GM12891 (cell line): Measurements from ENCODE around the gene HOXA10.

Experiments
- DNase-seq: peaks from one replicate; pipeline ENCODE4 v3.0.0; 2011; ENCODE audit warnings: low spot score; ENCODE audit not compliant: insufficient read length
- FAIRE-seq: peaks from 2 replicates; lab custom pipeline; 2011; peaks lifted over from hg19 to GRCh38; lab: Jason Lieb, UNC
- PAX5 ChIP-seq: IDR thresholded peaks from 2 replicates; pipeline ENCODE4 v1.6.1; 2011; ENCODE audit warnings: low read length, moderate library complexity, mild to moderate bottlenecking; ENCODE audit not compliant: insufficient read depth, severe bottlenecking
- POLR2A ChIP-seq: IDR thresholded peaks from 2 replicates; pipeline ENCODE4 v1.6.1; 2011; ENCODE audit warnings: low read depth, low read length, control low read depth
- POLR2AphosphoS5 ChIP-seq: IDR thresholded peaks from 2 replicates; pipeline ENCODE4 v1.6.1; 2011; ENCODE audit warnings: low read depth, low read length, control low read depth
- POU2F2 ChIP-seq: IDR thresholded peaks from 2 replicates; pipeline ENCODE4 v1.6.1; 2011; ENCODE audit warnings: low read depth, mild to moderate bottlenecking, control low read depth, low read length, moderate library complexity
- SPI1 ChIP-seq: IDR thresholded peaks from 2 replicates; pipeline ENCODE4 v1.6.1; 2011; ENCODE audit warnings: low read depth, low read length, control low read depth
- TAF1 ChIP-seq: IDR thresholded peaks from 2 replicates; pipeline ENCODE4 v1.6.1; 2011; ENCODE audit warnings: low read depth, low read length, control low read depth

Gene HOXA10

GRCh38 chr7:27129729-27130539, 44.2 kb downstream of the HOXA10 start:
- no peak for TF ChIP-seq POU2F2
- no peak for TF ChIP-seq SPI1
- TF ChIP-seq POLR2A: no peak
- no peak for TF ChIP-seq PAX5
- TF ChIP-seq POLR2AphosphoS5: no peak
- TF ChIP-seq TAF1: no peak
- FAIRE-seq (no peak), DNase-seq (no peak)

DNA sequence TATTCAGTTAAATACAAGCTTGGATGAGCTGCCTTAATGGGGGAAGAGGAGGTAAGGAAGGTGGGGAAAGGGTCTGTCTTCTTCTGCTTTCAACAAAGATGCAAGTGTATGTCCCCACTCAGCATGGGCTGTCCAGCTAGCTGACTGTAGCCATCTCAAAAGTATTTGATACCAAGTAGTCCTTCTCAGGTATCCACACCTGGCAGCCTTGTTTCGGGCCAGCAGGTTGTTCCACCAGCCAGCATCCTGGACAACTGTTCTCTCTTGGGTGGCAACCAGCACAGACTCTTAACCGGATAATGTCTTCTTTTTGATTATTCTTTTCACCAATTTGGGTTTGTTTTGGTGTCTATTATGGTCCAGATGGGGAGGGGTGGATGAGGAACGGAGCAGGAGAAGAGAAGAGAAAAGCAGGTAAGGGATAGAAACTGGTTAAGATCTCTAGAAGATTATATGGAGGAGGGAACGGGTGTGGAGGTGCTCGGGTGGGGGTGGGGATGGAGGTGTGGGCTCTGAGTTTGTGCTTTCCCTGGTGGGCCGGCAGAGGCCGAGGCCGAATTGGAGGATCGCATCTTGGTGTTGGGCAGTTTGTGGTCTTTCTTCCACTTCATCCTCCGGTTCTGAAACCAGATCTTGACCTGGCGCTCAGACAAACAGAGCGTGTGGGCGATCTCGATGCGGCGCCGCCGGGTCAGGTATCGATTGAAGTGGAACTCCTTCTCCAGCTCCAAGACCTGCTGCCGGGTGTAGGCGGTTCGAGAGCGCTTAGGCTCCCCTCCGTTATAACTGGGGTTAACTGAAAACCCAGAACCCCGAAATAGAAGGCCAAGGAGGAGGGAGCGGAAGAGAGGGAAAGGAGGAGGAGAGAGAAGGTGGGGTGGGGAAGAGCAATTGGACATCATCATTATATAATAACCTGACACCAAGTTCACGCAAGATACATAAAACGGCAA, 45.1 kb downstream of the HOXA10 start:
- TF ChIP-seq POLR2A: no peak
- TF ChIP-seq TAF1: no peak
- no peak for TF ChIP-seq POU2F2
- TF ChIP-seq PAX5: no peak
- TF ChIP-seq SPI1: no peak
- TF ChIP-seq POLR2AphosphoS5: no peak
- no peak for FAIRE-seq
- DNase-seq: no peak

DNA sequence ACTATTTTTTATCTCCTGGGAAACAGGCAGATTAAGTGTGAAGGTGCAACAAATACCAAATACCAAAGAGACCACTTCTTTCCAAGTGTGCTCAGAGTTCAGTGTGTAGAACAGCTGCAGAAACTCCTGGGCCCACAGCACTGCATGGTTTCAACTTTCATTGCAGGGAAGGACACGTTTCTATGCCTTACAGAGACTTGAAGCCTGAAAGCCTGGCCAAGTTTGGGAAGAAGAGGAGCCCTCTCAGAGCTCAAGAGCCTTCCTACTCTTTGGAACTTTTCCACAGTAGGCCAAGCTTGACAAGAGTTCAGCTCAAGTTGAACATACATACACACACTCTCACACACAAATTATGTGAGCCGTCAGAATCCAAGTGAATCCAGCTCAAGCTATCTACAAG, 46.1 kb downstream of the HOXA10 start:
- DNase-seq (no peak), FAIRE-seq (no peak)
- no peak for TF ChIP-seq SPI1
- no peak for TF ChIP-seq TAF1
- TF ChIP-seq PAX5: no peak
- no peak for TF ChIP-seq POLR2A
- TF ChIP-seq POLR2AphosphoS5: no peak
- TF ChIP-seq POU2F2: no peak

GRCh38 chr7:27126596-27127327, 47.4 kb downstream of the HOXA10 start:
- TF ChIP-seq POU2F2: no peak
- no peak for TF ChIP-seq TAF1
- no peak for TF ChIP-seq SPI1
- no peak for FAIRE-seq
- DNase-seq: no peak

GRCh38 chr7:27125986-27126394, 48.1 kb downstream of the HOXA10 start:
- no peak for FAIRE-seq
- TF ChIP-seq POU2F2 (no peak), TAF1 (no peak), POLR2A (no peak), SPI1 (no peak), POLR2AphosphoS5 (no peak), PAX5 (no peak)
- DNase-seq: no peak

GRCh38 chr7:27124902-27125689, 49.0 kb downstream of the HOXA10 start:
- FAIRE-seq: no peak
- TF ChIP-seq POLR2A (no peak), POU2F2 (no peak), POLR2AphosphoS5 (no peak), TAF1 (no peak), SPI1 (no peak), PAX5 (no peak)
- DNase-seq: no peak

DNA sequence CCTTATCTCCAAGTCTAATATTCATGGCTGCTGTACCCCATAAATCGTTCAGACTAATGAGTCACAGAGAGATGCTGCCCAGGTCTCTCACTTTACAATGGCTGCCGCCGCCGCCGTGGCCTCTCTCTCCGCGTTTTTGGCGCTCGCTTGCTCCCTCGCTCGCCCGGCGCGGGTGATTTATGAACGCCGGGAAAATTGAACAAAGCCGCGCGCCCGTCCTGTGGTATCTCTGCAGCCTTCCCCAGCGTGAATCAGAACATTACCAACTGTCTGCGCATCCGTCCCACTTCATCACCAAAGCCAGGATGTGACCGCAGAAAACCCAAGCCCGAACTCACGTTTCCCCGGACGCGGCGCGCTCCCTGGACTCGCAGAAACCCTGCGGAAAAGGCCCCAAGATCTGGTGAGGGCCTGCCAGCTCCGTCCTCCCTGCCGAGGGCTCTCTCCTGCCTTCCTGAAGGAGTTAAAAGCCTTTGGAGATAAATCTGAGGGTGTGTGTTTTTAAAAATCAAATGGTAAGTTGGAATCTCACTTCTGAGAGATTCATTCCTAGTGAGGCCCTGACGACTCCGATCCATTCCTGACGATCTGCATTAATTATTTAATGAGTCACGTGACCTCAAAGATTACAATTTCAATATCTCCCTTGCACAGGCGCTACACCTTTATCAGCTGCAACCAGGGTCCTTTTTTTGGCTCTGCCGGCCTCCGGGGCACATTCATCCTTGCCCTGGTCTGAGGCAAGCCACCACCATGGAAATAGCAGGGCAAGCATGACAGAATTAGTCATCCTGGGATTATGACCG, 49.8 kb downstream of the HOXA10 start:
- no peak for FAIRE-seq
- DNase-seq: no peak
- TF ChIP-seq POU2F2 (no peak), PAX5 (no peak), POLR2A (no peak)

DNA sequence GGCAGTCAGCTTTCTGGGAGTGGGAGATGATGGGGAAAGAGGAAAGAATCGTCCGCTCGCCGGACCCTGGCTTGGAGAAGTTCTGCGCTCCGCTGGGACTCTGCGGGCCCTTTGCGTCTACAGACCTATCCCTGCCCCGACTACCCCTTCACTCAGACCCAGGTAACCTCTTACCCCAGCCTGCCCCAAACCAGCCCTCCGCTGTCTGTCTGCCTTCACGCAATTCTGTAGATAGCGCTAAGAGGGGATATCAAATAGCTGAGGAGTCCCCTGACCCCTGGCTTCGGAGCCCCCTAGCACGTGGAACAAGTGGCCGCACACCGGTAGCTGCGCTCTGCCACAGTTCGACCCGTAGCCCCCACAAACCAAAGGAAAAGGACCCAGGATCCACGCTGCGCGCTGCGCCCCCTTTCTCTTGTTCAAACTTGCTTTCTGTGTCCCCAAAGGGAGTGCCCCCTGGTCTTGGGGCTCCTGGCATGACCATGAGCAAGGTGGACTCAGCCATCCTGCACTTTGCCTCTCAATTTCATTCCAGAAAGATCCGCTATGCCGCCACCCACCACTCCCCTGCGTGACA, 50.6 kb downstream of the HOXA10 start:
- DNase-seq (no peak), FAIRE-seq (no peak)
- TF ChIP-seq POLR2A: no peak
- no peak for TF ChIP-seq POU2F2
- TF ChIP-seq SPI1: no peak
- TF ChIP-seq POLR2AphosphoS5: no peak
- TF ChIP-seq PAX5: no peak
- no peak for TF ChIP-seq TAF1
